Duodenal mucosa (tissue), 2 donors: ENCODE data around the gene TRIM62.
"Not testable (repeated sequence)": the region's sequence is repeated elsewhere in the genome, so short reads cannot be mapped to it uniquely, and the experiment has no call there.

ENCODE experiments used
- H3K27ac ChIP-seq: one replicate; pipeline ENCODE4 v1.7.0; 2013; ENCODE audit warnings: low read depth, low read length
- H3K27me3 ChIP-seq, 2 donors: one replicate each; pipeline ENCODE4 v1.7.0; 2013; ENCODE audit warnings: low read length in 2 of 2, control low read depth in 1 of 2; ENCODE audit not compliant: insufficient read depth in 2 of 2, control insufficient read depth in 1 of 2
- H3K36me3 ChIP-seq, 2 donors: one replicate each; pipeline ENCODE4 v1.7.0; 2013; ENCODE audit warnings: low read length in 2 of 2, control low read depth in 1 of 2; ENCODE audit not compliant: insufficient read depth in 2 of 2, control insufficient read depth in 1 of 2
- H3K4me1 ChIP-seq, 2 donors: one replicate each; pipeline ENCODE4 v1.7.0; 2013; ENCODE audit warnings: low read length in 2 of 2, control low read depth in 1 of 2; ENCODE audit not compliant: insufficient read depth in 2 of 2, control insufficient read depth in 1 of 2
- H3K4me3 ChIP-seq, 2 donors: one replicate each; pipeline ENCODE4 v1.7.0; 2013; ENCODE audit warnings: low read length in 2 of 2, low read depth in 1 of 2
- H3K9ac ChIP-seq, 2 donors: one replicate each; pipeline ENCODE4 v1.7.0; 2013; ENCODE audit warnings: low read length in 2 of 2, low read depth in 1 of 2
- H3K9me3 ChIP-seq, 2 donors: one replicate each; pipeline ENCODE4 v1.7.0; 2013; ENCODE audit warnings: low read length in 2 of 2, control low read depth in 1 of 2; ENCODE audit not compliant: control insufficient read depth in 1 of 2

TRIM62 gene

GRCh38 chr1:33117440-33118085 is 64.3 kb downstream of the TRIM62 start:
- Histone ChIP-seq H3K36me3 (no peaks in the 10 kb centered on the region), H3K4me3 (no peak overlapping the region), H3K4me1 (no peaks in the 10 kb centered on the region), H3K9ac (no peak overlapping the region), H3K9me3 (no peaks in the 10 kb centered on the region), H3K27ac (no peak overlapping the region), H3K27me3 (no peaks in the 10 kb centered on the region)

GRCh38 chr1:33111965-33112364 is 69.9 kb downstream of the TRIM62 start:
- no peak overlapping the region for H3K9ac ChIP-seq
- H3K36me3 ChIP-seq, result no peaks in the 10 kb centered on the region
- H3K4me3 ChIP-seq, result no peak overlapping the region
- H3K27me3 ChIP-seq, result no peaks in the 10 kb centered on the region
- H3K4me1 ChIP-seq, result no peaks in the 10 kb centered on the region
- H3K9me3 ChIP-seq, result no peaks in the 10 kb centered on the region
- H3K27ac ChIP-seq, result no peak overlapping the region

- H3K9me3 ChIP-seq, result no peaks in the 10 kb centered on the region
- H3K36me3 ChIP-seq, result no peaks in the 10 kb centered on the region
- H3K27ac ChIP-seq, result no peak overlapping the region
- H3K4me1 ChIP-seq, result no peaks in the 10 kb centered on the region
- no peaks in the 10 kb centered on the region for H3K27me3 ChIP-seq
- no peak overlapping the region for H3K4me3 ChIP-seq
- H3K9ac ChIP-seq, result no peak overlapping the region
Measured at GRCh38 chr1:33110477-33110876, 71.4 kb downstream of the TRIM62 start.

DNA sequence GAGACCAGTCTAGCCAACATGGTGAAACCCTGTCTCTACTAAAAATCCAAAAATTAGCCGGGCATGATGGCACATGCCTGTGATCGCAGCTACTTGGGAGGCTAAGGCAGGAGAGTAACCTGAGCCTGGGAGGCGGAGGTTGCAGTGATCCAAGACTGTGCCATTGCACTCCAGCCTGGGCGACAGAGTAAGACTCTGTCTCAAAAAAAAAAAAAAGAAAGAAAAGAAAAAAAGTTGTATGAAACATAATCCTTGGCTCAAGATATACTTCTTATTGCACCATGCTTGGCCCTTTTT is 81.8 kb downstream of the TRIM62 start:
- not testable (repeated sequence) for H3K27ac ChIP-seq, H3K9me3 ChIP-seq, H3K27me3 ChIP-seq, H3K36me3 ChIP-seq, H3K4me3 ChIP-seq, H3K9ac ChIP-seq
- peaks cover 0 to 12% of the 10 kb centered on the region in 2 donors for H3K4me1 ChIP-seq

GRCh38 chr1:33099290-33100118 is 82.3 kb downstream of the TRIM62 start:
- peak overlapping the region; percentile 37 for H3K27ac ChIP-seq

DNA sequence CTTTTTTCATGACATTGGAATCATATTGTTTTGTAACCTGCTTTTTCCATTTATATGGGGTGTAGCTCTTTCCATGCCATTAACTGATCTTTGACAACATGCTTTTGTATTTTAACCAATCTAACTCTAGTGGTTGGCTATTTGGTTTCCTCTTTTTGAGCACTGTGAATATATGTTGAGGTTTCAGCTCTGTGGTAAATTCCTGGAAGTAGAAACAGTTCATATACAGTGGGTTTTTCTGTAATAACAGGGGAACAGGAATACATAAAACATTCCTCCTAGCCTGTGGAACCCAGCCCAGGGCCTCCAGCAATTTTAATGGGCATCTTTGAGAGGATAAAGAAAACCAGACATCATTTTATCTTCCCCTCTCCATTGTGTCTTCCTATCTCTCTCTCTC is 83.5 kb downstream of the TRIM62 start:
- Histone ChIP-seq H3K9ac (no peak overlapping the region), H3K36me3 (no peaks in the 10 kb centered on the region), H3K27ac (no peak overlapping the region), H3K9me3 (no peaks in the 10 kb centered on the region), H3K4me1 (peaks cover 0 to 12% of the 10 kb centered on the region in 2 donors), H3K27me3 (no peaks in the 10 kb centered on the region), H3K4me3 (no peak overlapping the region)

More at GRCh38 chr1:33099290-33100118, 82.3 kb downstream of the TRIM62 start:
- peak overlapping the region; percentile 11 to 33 for H3K4me3 ChIP-seq
- no peaks in the 10 kb centered on the region for H3K36me3 ChIP-seq
- no peaks in the 10 kb centered on the region for H3K9me3 ChIP-seq
- H3K27me3 ChIP-seq, result no peaks in the 10 kb centered on the region
- H3K9ac ChIP-seq, result no peak overlapping the region
- H3K4me1 ChIP-seq, result peaks cover 0 to 12% of the 10 kb centered on the region in 2 donors

DNA sequence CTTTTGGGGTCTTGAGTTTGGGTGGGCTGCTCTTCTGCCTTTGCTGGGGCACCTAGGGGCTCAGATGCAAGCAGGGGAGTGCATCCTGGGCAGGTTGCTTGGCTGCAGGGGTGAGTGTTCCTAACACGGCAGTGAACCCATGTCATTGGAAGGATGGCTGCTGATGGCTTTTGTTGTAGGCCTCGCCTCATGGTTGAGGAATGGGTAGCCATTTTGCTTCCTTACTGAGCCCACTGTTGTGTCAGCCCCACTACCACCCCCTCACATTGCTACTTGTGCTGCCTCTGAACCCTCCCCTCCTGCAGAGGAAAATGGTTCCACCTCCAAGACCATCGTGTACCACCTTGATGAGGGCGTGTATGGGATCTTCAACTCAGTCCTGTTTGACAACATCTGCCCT is 84.1 kb downstream of the TRIM62 start:
- no peaks in the 10 kb centered on the region for H3K27me3 ChIP-seq
- no peaks in the 10 kb centered on the region for H3K36me3 ChIP-seq
- no peak overlapping the region for H3K27ac ChIP-seq
- no peak overlapping the region for H3K9ac ChIP-seq
- peaks cover 0 to 12% of the 10 kb centered on the region in 2 donors for H3K4me1 ChIP-seq
- no peaks in the 10 kb centered on the region for H3K9me3 ChIP-seq
- H3K4me3 ChIP-seq, result no peak overlapping the region

GRCh38 chr1:33097137-33097611 is 84.7 kb downstream of the TRIM62 start:
- Histone ChIP-seq H3K9ac (no peak overlapping the region), H3K27me3 (no peaks in the 10 kb centered on the region), H3K4me3 (no peak overlapping the region), H3K36me3 (no peaks in the 10 kb centered on the region), H3K4me1 (peaks cover 0 to 12% of the 10 kb centered on the region in 2 donors), H3K9me3 (no peaks in the 10 kb centered on the region), H3K27ac (no peak overlapping the region)

DNA sequence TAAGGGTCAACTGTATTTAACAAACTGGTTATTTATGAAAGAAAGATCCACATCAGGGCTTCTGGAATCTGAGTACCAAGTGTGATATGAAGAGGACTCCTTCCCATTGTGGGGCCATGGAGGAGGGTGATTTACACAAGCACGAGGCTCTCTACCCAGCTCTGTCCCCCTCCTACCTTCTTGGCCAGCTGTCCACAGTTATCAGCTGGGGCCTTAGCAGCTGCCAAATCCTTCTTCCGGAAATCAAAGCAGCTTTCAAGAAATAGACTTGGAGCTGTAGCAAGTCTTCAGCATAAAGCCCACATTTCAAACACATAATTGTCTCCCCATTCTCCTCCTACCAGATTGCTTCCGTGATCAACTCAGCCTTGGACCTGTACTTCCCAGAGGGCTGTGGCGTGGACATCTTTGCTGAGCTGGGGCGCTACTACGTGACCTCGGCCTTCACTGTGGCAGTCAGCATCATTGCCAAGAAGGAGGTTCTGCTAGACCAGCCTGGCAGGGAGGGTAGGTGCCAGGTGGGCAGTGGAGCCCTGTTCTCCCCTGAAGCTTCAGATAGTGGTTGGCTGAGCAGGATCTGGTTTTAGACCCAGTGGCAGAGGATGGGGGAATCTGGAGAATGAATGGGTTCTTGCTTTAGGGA is 85.4 kb downstream of the TRIM62 start:
- Histone ChIP-seq H3K27ac (no peak overlapping the region), H3K4me3 (no peak overlapping the region), H3K4me1 (peaks cover 0 to 12% of the 10 kb centered on the region in 2 donors), H3K36me3 (no peaks in the 10 kb centered on the region), H3K9me3 (no peaks in the 10 kb centered on the region), H3K27me3 (no peaks in the 10 kb centered on the region), H3K9ac (no peak overlapping the region)
